ENCODE measurements around the gene PCSK4. TPM values are rescaled to one million over a fixed set of nuclear protein-coding genes. Genes with fewer than 3 reads are reported as not detected.

The PCSK4 gene
- polyA plus RNA-seq, 3 donors, result 1.2 to 3.5 (median 2.4) TPM

DNA sequence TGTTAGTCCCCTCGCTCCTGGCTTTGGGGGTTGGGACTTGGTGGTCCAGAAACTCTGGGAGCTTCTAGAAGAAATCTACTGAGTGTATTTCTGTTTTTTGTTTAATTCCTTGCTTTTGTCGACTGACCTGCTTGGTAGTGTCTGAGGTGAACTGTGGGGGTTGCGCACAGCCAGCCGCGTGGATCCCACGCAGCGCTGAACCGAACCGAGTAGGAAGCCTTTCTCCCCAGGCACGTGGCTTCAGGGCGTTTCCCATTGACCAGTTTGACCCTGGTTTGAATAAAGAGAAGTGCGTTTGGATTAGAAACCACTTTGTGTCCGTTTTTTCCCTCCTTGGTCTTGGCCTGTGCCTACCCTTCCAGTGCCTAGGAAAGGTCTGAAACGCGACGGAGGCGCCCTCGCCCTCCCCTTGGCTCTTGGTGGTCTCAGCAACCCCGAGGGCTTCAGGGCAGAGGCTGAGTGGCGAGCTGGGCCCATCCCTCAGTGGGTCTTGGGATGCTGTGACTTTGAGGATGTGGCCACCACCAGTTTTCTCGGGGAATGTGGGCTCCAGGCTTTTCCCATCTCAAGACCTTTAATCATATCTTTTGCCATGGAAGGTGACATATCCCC lies 54.7 kb downstream of the PCSK4 start:
- WGBS, 3 donors, result 81 to 88% (median 81%) methylated on average over 21 of the region's 21 CpGs
- no peak overlapping the region for H3K27ac ChIP-seq (ENCODE audit: low read depth, low read length)

GRCh38 chr19:1434577-1435060 lies 55.5 kb downstream of the PCSK4 start:
- 86 to 89% (median 88%) methylated on average over 38 to 39 of the region's 39 CpGs for WGBS, 3 donors
- H3K27ac ChIP-seq (ENCODE audit: low read depth, low read length), result no peak overlapping the region

DNA sequence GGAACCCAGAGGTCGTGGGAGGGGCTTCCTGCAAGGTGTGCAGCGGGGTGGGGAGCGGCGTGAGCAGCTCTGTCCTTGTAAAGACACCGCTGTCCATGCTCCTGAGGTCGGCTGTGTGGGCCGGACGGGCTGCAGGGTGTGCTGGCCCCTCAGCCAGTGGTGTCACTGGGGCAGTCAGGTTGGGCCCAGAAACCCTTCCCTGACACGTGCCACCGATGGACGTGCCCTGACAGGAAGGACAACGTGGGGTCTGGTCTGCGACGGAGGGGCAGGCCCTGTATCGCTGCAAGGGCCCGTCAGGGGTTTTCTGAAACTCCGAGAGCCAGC lies 56.1 kb downstream of the PCSK4 start:
- WGBS, 3 donors, result 93 to 96% (median 94%) methylated on average over 17 of the region's 17 CpGs
- no peak overlapping the region for H3K27ac ChIP-seq (ENCODE audit: low read depth, low read length)

GRCh38 chr19:1433119-1434039 lies 56.8 kb downstream of the PCSK4 start:
- H3K27ac ChIP-seq (ENCODE audit: low read depth, low read length), result no peak overlapping the region
- WGBS, 3 donors, result 87 to 91% (median 89%) methylated on average over 46 to 47 of the region's 47 CpGs

DNA sequence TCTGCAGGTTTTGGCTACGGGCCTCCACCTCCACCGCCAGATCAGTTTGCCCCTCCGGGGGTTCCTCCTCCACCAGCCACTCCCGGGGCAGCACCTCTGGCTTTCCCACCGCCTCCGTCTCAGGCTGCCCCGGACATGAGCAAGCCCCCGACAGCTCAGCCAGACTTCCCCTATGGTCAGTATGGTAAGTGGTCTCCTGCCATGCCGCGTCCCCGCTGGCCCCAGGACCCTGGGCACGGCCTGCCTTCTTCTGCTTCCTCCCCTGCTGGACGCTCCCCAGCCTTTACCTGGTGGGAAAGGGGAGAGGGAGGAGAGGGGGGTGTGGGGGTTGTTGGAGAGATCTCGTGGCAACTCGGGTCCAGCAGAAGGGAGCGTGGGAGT lies 57.7 kb downstream of the PCSK4 start:
- no peak overlapping the region for H3K27ac ChIP-seq (ENCODE audit: low read depth, low read length)
- 93 to 94% (median 94%) methylated on average over 16 of the region's 16 CpGs for WGBS, 3 donors

GRCh38 chr19:1431759-1432506 lies 58.2 kb downstream of the PCSK4 start:
- WGBS, 3 donors, result 91 to 92% (median 92%) methylated on average over 24 of the region's 24 CpGs
- H3K27ac ChIP-seq (ENCODE audit: low read depth, low read length), result no peak overlapping the region

Other genes starting within 250 kb of the PCSK4 start
- 100 to 1,000 TPM; 217 to 303 (median 219) TPM for gene ATP5F1D, start 248.6 kb downstream of the PCSK4 start, polyA plus RNA-seq
- gene MIDN, start 241.8 kb downstream of the PCSK4 start, polyA plus RNA-seq, result 10 to 100 TPM; 22.8 to 95.5 (median 75.0) TPM
- 100 to 1,000 TPM; 346 to 568 (median 388) TPM for gene CIRBP, start 221.0 kb downstream of the PCSK4 start, polyA plus RNA-seq
- 10 to 100 TPM; 44.9 to 75.8 (median 55.0) TPM for gene FAM174C, start 214.8 kb downstream of the PCSK4 start, polyA plus RNA-seq
- gene EFNA2, start 204.5 kb downstream of the PCSK4 start, polyA plus RNA-seq, result not detected
- 100 to 1,000 TPM in 2 of 3 donors, 10 to 100 TPM in 1; 97.5 to 211 (median 110) TPM for gene NDUFS7, start 106.4 kb downstream of the PCSK4 start, polyA plus RNA-seq
- 10 to 100 TPM; 15.4 to 52.7 (median 17.7) TPM for gene GAMT, start 88.8 kb downstream of the PCSK4 start, polyA plus RNA-seq
- 10 to 100 TPM; 38.4 to 79.9 (median 70.1) TPM for gene DAZAP1, start 82.8 kb downstream of the PCSK4 start, polyA plus RNA-seq
- 1,000 to 10,000 TPM; 2,434 to 3,362 (median 3,351) TPM for gene RPS15, start 52.0 kb downstream of the PCSK4 start, polyA plus RNA-seq
- under 1 TPM in 2 of 3 donors, not detected in 1; 0.06 TPM for gene APC2, start 40.2 kb downstream of the PCSK4 start, polyA plus RNA-seq
- gene C19orf25, start 11.1 kb downstream of the PCSK4 start, polyA plus RNA-seq, result 10 to 100 TPM; 16.5 to 28.6 (median 24.3) TPM
- gene REEP6, start 831 bp upstream of the PCSK4 start, polyA plus RNA-seq, result 10 to 100 TPM in 2 of 3 donors, 1 to 10 TPM in 1; 5.5 to 30.5 (median 12.5) TPM
- under 1 TPM; 0.55 to 0.90 (median 0.89) TPM for gene ADAMTSL5, start 22.7 kb upstream of the PCSK4 start, polyA plus RNA-seq
- gene PLK5, start 33.7 kb upstream of the PCSK4 start, polyA plus RNA-seq, result under 1 TPM in 1 of 3 donors, not detected in 2; 0.07 TPM
- 1 to 10 TPM; 5.3 to 7.7 (median 6.7) TPM for gene MEX3D, start 78.0 kb upstream of the PCSK4 start, polyA plus RNA-seq
- 10 to 100 TPM; 29.2 to 87.3 (median 73.1) TPM for gene MBD3, start 102.5 kb upstream of the PCSK4 start, polyA plus RNA-seq
- gene UQCR11, start 115.1 kb upstream of the PCSK4 start, polyA plus RNA-seq, result 100 to 1,000 TPM in 2 of 3 donors, 10 to 100 TPM in 1; 64.5 to 179 (median 163) TPM
- 10 to 100 TPM; 23.3 to 28.8 (median 26.2) TPM for gene TCF3, start 162.3 kb upstream of the PCSK4 start, polyA plus RNA-seq

All from adipose tissue (tissue), 3 donors.